H9 (cell line): ENCODE results near the gene DMAC2. TPM values are rescaled to one million over a fixed set of nuclear protein-coding genes. Genes with fewer than 3 reads are reported as not detected.

Experiments used
- DNase-seq: peaks from one replicate; pipeline ENCODE4 v3.0.0-alpha.2; 2017
- H2AFZ ChIP-seq: one replicate; pipeline ENCODE4 v1.6.1; 2013; ENCODE audit warnings: mild to moderate bottlenecking, low read length, control low read depth, moderate library complexity
- H2AK5ac ChIP-seq: 2 replicates; pipeline ENCODE4 v1.6.1; 2013; ENCODE audit warnings: low read length, control low read depth, mixed read lengths; ENCODE audit not compliant: insufficient read length
- H2BK120ac ChIP-seq: one replicate; pipeline ENCODE4 v1.6.1; 2013; ENCODE audit warnings: low read depth, mild to moderate bottlenecking, low read length, control low read depth, inconsistent platforms; ENCODE audit not compliant: poor library complexity, severe bottlenecking
- H2BK12ac ChIP-seq: 2 replicates; pipeline ENCODE4 v1.6.1; 2013; ENCODE audit warnings: low read length, control low read depth, mixed read lengths, low read depth; ENCODE audit not compliant: insufficient read length
- H2BK15ac ChIP-seq: 2 replicates; pipeline ENCODE4 v1.6.1; 2013; ENCODE audit warnings: low read depth, low read length, control low read depth
- H2BK20ac ChIP-seq: one replicate; pipeline ENCODE4 v1.6.1; 2013; ENCODE audit warnings: low read depth, mild to moderate bottlenecking, low read length, control low read depth, inconsistent platforms; ENCODE audit not compliant: poor library complexity, severe bottlenecking
- H2BK5ac ChIP-seq: 2 replicates; pipeline ENCODE4 v1.6.1; 2013; ENCODE audit warnings: low read length, control low read depth, mixed read lengths; ENCODE audit not compliant: insufficient read length
- H3K14ac ChIP-seq: 2 replicates; pipeline ENCODE4 v1.6.1; 2013; ENCODE audit warnings: low read length, control low read depth; ENCODE audit not compliant: insufficient read depth
- H3K18ac ChIP-seq: 2 replicates; pipeline ENCODE4 v1.6.1; 2013; ENCODE audit warnings: low read depth, mild to moderate bottlenecking, mixed read lengths, low read length, control low read depth; ENCODE audit not compliant: insufficient read length
- H3K23ac ChIP-seq: 2 replicates; pipeline ENCODE4 v1.6.1; 2013; ENCODE audit warnings: low read length, control low read depth, mixed read lengths, low read depth; ENCODE audit not compliant: insufficient read length
- H3K23me2 ChIP-seq: 2 replicates; pipeline ENCODE4 v1.6.1; 2013; ENCODE audit warnings: low read depth, mild to moderate bottlenecking, mixed read lengths, low read length, control low read depth; ENCODE audit not compliant: insufficient read length, poor library complexity, severe bottlenecking
- H3K27ac ChIP-seq: 2 replicates; pipeline ENCODE4 v1.5.1; 2013; ENCODE audit warnings: low read length, control low read depth, mixed read lengths, low read depth; ENCODE audit not compliant: insufficient read length
- H3K27me3 ChIP-seq: 2 replicates; pipeline ENCODE4 v1.6.1; 2013; ENCODE audit warnings: low read length, control low read depth, inconsistent platforms; ENCODE audit not compliant: insufficient read depth
- H3K4ac ChIP-seq: 2 replicates; pipeline ENCODE4 v1.6.1; 2013; ENCODE audit warnings: low read depth, mild to moderate bottlenecking, control low read depth, inconsistent platforms, low read length, moderate library complexity
- H3K4me1 ChIP-seq: 2 replicates; pipeline ENCODE4 v1.6.1; 2013; ENCODE audit warnings: low read length, control low read depth, inconsistent platforms; ENCODE audit not compliant: insufficient read depth
- H3K4me2 ChIP-seq: 2 replicates; pipeline ENCODE4 v1.6.1; 2013; ENCODE audit warnings: low read length, control low read depth, mixed read lengths; ENCODE audit not compliant: insufficient read length, insufficient read depth
- H3K56ac ChIP-seq: 2 replicates; pipeline ENCODE4 v1.6.1; 2013; ENCODE audit warnings: low read depth, mild to moderate bottlenecking, mixed read lengths, low read length, control low read depth; ENCODE audit not compliant: insufficient read length
- H3K79me1 ChIP-seq: 2 replicates; pipeline ENCODE4 v1.6.1; 2013; ENCODE audit warnings: low read depth, mild to moderate bottlenecking, moderate library complexity, low read length, control low read depth, inconsistent platforms; ENCODE audit not compliant: insufficient read depth, poor library complexity, severe bottlenecking
- H3K79me2 ChIP-seq: 2 replicates; pipeline ENCODE4 v1.6.1; 2013; ENCODE audit warnings: low read length, control low read depth, inconsistent platforms; ENCODE audit not compliant: insufficient read depth
- H3K9ac ChIP-seq: 2 replicates; pipeline ENCODE4 v1.6.1; 2013; ENCODE audit warnings: low read length, control low read depth, mixed read lengths; ENCODE audit not compliant: insufficient read length; ENCODE audit errors: extremely low read depth
- H3K9me3 ChIP-seq: one replicate; pipeline ENCODE4 v1.6.1; 2013; ENCODE audit warnings: low read depth, low read length, inconsistent platforms; ENCODE audit not compliant: control insufficient read depth
- H3T11ph ChIP-seq: one replicate; pipeline ENCODE4 v1.6.1; 2013; ENCODE audit warnings: mild to moderate bottlenecking, low read length, control low read depth, inconsistent platforms
- H4K20me1 ChIP-seq: one replicate; pipeline ENCODE4 v1.6.1; 2013; ENCODE audit not compliant: control insufficient read depth, insufficient read length, insufficient read depth
- H4K5ac ChIP-seq: 2 replicates; pipeline ENCODE4 v1.6.1; 2013; ENCODE audit warnings: low read depth, mild to moderate bottlenecking, mixed read lengths, low read length, control low read depth; ENCODE audit not compliant: insufficient read length
- H4K8ac ChIP-seq: replicated peaks from 2 replicates; pipeline ENCODE4 v1.6.1; 2013; ENCODE audit warnings: low read length, control low read depth, mixed read lengths, low read depth; ENCODE audit not compliant: insufficient read length
- H4K91ac ChIP-seq: 2 replicates; pipeline ENCODE4 v1.6.1; 2013; ENCODE audit warnings: low read depth, mild to moderate bottlenecking, moderate library complexity, mixed read lengths, low read length, control low read depth; ENCODE audit not compliant: insufficient read length
- H3K27ac Mint-ChIP-seq, 3 experiments: 2 replicates in 2 of 3; 3 replicates in 1 of 3; pipeline ENCODE4 v1.8.0; 2020 to 2021; ENCODE audit warnings: mixed read lengths in 3 of 3, mild to moderate bottlenecking in 1 of 3, moderate library complexity in 1 of 3
- H3K27me3 Mint-ChIP-seq: 2 replicates; pipeline ENCODE4 v1.8.0; 2021; ENCODE audit warnings: low read depth, mild to moderate bottlenecking, moderate library complexity, mixed read lengths
- H3K36me3 Mint-ChIP-seq, 3 experiments: 2 replicates in 2 of 3; 3 replicates in 1 of 3; pipeline ENCODE4 v1.8.0; 2020 to 2021; ENCODE audit warnings: low read depth in 3 of 3, mixed read lengths in 3 of 3; ENCODE audit not compliant: insufficient read depth in 1 of 3
- H3K4me1 Mint-ChIP-seq, 2 experiments: 2 replicates each; pipeline ENCODE4 v1.8.0; 2020; ENCODE audit warnings: mixed read lengths in 2 of 2
- H3K4me3 Mint-ChIP-seq, 2 experiments: 2 replicates in 1 of 2; 3 replicates in 1 of 2; pipeline ENCODE4 v1.8.0; 2020 to 2021; ENCODE audit warnings: mild to moderate bottlenecking in 2 of 2, mixed read lengths in 2 of 2, moderate library complexity in 1 of 2
- H3K9me3 Mint-ChIP-seq, 2 experiments: 2 replicates in 1 of 2; 3 replicates in 1 of 2; pipeline ENCODE4 v1.8.0; 2020; ENCODE audit warnings: mild to moderate bottlenecking in 2 of 2, mixed read lengths in 2 of 2, moderate library complexity in 1 of 2
- CTCF ChIP-seq: fragments of 200-600 bp; sonication (generic); conservative IDR thresholded peaks from 3 replicates; pipeline ENCODE4 v1.8.0; 2021; ENCODE audit warnings: antibody characterized with exemption, mild to moderate bottlenecking
- WGBS: extraction: QIAGEN DNeasy Blood & Tissue Kit; methylation state at CpG from one replicate; pipeline ENCODE4 v1.1.7; 2013; ENCODE audit warnings: missing lambda C conversion rate, low lambda C conversion rate, mixed read lengths; ENCODE audit not compliant: insufficient read length; ENCODE audit errors: extremely low coverage; 5-methylcytosine and 5-hydroxymethylcytosine counted together
- total RNA-seq: library from RNA; stranded (reverse); gene quantifications from 2 replicates; pipeline ENCODE4 v1.2.1, GENCODE V29; 2021

The DMAC2 gene
- total RNA-seq, 1 experiment from 2014 or later, result 70.5 TPM

GRCh38 chr19:41399091-41399490 lies 40.6 kb downstream of the DMAC2 start:
- Histone ChIP-seq H3K14ac (no peak overlapping the region), H3K23ac (no peak overlapping the region), H3K4me2 (peak overlapping the region; percentile 83), H3K27ac (no peak overlapping the region), H2BK12ac (no peak overlapping the region), H4K8ac (no peak overlapping the region), H3K9me3 (no peaks in the 10 kb centered on the region), H3K56ac (no peak overlapping the region), H3K18ac (no peak overlapping the region), H4K20me1 (no peaks in the 10 kb centered on the region), H3K27me3 (no peaks in the 10 kb centered on the region), H4K91ac (no peak overlapping the region), H3T11ph (no peak overlapping the region), H3K79me1 (peaks cover 6% of the 10 kb centered on the region), H2BK120ac (no peak overlapping the region), H2BK20ac (no peak overlapping the region), H2AK5ac (no peak overlapping the region), H3K4ac (no peak overlapping the region), H4K5ac (no peak overlapping the region), H3K9ac (no peak overlapping the region), H2BK15ac (no peak overlapping the region), H3K23me2 (peaks cover 9% of the 10 kb centered on the region), H2AFZ (no peak overlapping the region), H2BK5ac (no peak overlapping the region), H3K4me1 (no peaks in the 10 kb centered on the region), H3K79me2 (no peaks in the 10 kb centered on the region)
- no peaks in the 10 kb centered on the region; a peak in 1 of 5 replicates for H3K9me3 Mint-ChIP-seq
- H3K27me3 Mint-ChIP-seq, result no peaks in the 10 kb centered on the region; the same call in 1 of the 2 replicates
- WGBS, result no CpG with 5 or more reads among the region's 3 CpGs
- TF ChIP-seq CTCF, result no peak
- no peak for DNase-seq
- H3K36me3 Mint-ChIP-seq, result peaks cover 0 to 12% (median 0%) of the 10 kb centered on the region in 3 experiments; a peak in 4 of 7 replicates
- peak overlapping the region; percentile 14 to 100 (median 88); a peak in 4 of 7 replicates for H3K27ac Mint-ChIP-seq
- H3K4me3 Mint-ChIP-seq, result peak overlapping the region; percentile 98 to 99
- peaks cover 21 to 24% of the 10 kb centered on the region in 2 experiments for H3K4me1 Mint-ChIP-seq
